CD4-positive, alpha-beta T cell treated with Interleukin-17A for 4 hours (primary cell): Measurements from ENCODE around the gene ATP13A4.

Experiments used
- DNase-seq: peaks from one replicate; pipeline ENCODE4 v3.0.0-alpha.2; 2020; ENCODE audit warnings: mixed read lengths

The ATP13A4 gene, protein sequence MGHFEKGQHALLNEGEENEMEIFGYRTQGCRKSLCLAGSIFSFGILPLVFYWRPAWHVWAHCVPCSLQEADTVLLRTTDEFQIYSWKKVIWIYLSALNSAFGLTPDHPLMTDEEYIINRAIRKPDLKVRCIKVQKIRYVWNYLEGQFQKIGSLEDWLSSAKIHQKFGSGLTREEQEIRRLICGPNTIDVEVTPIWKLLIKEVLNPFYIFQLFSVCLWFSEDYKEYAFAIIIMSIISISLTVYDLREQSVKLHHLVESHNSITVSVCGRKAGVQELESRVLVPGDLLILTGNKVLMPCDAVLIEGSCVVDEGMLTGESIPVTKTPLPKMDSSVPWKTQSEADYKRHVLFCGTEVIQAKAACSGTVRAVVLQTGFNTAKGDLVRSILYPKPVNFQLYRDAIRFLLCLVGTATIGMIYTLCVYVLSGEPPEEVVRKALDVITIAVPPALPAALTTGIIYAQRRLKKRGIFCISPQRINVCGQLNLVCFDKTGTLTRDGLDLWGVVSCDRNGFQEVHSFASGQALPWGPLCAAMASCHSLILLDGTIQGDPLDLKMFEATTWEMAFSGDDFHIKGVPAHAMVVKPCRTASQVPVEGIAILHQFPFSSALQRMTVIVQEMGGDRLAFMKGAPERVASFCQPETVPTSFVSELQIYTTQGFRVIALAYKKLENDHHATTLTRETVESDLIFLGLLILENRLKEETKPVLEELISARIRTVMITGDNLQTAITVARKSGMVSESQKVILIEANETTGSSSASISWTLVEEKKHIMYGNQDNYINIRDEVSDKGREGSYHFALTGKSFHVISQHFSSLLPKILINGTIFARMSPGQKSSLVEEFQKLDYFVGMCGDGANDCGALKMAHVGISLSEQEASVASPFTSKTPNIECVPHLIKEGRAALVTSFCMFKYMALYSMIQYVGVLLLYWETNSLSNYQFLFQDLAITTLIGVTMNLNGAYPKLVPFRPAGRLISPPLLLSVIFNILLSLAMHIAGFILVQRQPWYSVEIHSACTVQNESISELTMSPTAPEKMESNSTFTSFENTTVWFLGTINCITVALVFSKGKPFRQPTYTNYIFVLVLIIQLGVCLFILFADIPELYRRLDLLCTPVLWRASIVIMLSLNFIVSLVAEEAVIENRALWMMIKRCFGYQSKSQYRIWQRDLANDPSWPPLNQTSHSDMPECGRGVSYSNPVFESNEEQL

GRCh38 chr3:193554811-193555210 is at the start of gene ATP13A4:
Gene ATP13A4, minus strand, starts transcription at chr3:193554895. Its CDS starts 96 bp downstream, at chr3:193554799.
- no peak for DNase-seq

- DNase-seq = no peak
Observed at GRCh38 chr3:193599393-193599792, 44.7 kb upstream of the ATP13A4 start.

DNA sequence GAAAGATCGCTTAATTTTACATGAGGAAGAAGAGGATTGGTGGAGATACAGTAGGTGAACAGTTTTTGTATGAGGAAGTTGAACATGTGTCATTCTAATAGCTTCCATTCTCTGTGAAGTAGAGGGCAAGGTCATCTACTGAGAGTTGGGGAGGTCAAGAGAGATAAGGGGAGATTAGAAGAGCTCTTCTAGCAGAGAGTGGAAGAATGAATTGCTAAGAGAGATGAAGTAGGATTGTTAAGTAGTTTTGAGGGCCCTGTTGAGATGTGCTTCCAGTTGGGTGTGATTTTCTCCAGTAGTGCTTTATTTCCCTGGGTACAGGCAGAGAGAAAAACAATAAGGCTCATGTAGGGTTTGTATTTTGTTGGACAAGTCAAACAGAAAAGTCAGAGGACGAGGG is 43.5 kb upstream of the ATP13A4 start:
- DNase-seq = no peak

GRCh38 chr3:193595939-193596487 is 41.3 kb upstream of the ATP13A4 start:
- no peak for DNase-seq

GRCh38 chr3:193594946-193595689 is 40.4 kb upstream of the ATP13A4 start:
- DNase-seq = no peak

GRCh38 chr3:193593668-193594030 is 39.0 kb upstream of the ATP13A4 start:
- DNase-seq = peak; percentile 28

DNA sequence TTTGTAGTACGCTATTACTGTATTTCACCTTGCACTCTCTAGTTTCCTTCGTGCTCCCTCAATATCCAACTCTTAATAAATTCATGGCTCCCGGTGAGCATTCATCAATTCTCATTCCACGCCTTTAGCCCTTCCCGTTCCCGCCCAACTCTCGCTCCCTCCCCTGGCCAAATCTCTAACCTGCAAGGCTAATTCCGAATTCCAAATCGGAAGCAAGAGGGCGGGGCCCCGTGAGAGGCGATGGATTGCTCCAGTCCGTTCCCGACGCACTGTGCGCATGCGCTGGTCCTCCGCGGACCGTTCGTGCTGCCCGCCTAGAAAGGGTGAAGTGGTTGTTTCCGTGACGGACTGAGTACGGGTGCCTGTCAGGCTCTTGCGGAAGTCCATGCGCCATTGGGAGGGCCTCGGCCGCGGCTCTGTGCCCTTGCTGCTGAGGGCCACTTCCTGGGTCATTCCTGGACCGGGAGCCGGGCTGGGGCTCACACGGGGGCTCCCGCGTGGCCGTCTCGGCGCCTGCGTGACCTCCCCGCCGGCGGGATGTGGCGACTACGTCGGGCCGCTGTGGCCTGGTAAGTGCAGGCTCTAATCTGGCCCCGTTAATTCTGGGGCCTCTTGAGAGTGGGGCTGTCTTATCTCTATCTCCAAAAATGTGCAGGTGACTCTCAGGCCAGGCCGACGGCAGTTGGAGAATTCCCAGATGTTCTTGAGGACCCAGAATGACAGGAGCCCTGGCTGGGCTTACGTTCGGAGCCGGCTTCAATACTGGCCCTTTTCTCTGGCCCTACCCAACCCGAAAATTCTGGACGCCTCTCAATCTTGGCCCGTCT is 38.4 kb upstream of the ATP13A4 start, which contains the start of gene OPA1:
Gene OPA1 (plus strand): TSS at position 368 of the 827 bp plus-strand sequence. CDS start 170 bp downstream, at position 538.
- DNase-seq = peak; percentile 90

- no peak for DNase-seq
Observed at GRCh38 chr3:193590088-193590856, 35.6 kb upstream of the ATP13A4 start.

DNA sequence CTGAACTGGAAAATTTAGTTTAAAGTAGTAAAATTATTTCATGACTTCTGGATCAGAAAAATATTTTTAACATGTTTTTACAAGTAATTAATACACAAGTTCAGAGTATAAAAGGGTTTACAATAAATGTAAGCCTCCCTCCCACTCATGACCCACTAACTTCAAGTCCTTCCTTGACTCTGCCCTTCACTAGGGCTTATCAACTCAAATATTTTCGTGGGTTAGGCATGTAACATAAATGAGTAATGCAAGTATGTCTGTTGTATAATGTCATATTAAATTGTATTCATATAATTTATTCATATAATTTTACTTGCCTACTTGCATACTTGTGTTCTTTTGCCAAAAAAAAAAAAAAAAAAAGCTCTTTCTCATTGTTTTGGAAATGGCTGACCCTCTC is 34.9 kb upstream of the ATP13A4 start:
- DNase-seq = no peak

DNA sequence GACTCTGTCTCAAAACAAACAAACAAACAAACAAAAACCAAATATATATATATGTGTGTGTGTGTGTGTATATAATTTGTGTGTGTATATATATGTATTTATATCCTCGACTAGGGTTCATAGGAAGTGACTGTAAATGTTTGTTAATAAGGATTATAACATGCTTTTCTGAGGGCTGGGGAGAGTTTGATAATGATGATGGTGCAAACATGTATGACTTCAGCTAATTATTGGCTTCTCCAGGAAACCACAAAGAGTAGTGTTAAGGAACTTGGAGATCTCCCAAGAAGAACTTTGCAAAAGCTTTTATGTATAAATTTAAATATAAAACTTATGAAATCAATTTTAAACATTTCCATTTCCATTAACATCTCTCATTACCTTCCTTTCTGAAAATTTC is 34.4 kb upstream of the ATP13A4 start:
- DNase-seq = no peak

- DNase-seq = no peak
Observed at GRCh38 chr3:193586526-193586925, 31.8 kb upstream of the ATP13A4 start.

DNA sequence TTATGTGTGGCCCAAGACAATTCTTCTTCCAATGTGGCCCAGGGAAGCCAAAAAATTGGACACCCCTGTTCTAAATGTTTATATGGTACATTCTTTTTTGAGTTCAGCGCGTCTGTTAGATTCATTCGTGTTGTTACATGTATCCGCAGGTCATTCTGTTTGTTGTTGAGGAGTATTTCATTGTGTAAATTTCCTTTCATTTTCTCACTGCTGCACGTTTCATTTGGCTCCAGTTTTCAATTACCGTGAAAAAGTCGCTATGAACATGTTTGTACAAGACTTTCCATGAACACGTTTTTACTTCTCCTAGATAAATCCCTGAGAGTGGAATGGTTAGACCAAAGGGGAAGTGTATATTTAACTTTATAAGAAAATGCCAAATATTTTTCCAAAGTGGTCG is 30.8 kb upstream of the ATP13A4 start:
- DNase-seq = no peak

DNA sequence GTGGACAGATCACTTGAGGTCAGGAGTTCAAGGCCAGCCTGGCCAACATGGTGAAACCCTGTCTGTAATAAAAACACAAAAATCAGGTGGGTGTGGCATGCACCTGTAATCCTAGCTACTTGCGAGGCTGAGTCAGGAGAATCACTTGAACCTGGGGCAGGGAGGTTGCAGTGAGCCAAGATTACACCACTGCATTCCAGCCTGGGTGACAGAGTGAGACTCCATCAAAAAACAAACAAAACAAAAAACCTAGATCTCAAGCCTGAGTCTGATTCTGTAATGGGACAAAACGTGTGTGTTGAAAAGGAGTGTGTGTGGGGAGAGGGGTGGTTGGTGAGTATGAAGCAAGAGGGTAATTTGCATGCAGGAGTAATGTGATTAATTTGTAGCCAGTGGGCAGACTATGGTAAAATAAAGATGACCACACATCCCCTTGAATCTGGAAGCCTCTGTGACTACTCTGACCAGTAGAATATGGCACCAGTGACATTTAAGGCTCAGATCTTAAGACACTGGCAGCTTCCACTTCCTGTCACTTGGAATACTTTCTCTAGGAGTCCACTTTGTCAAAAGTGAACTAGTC is 19.9 kb upstream of the ATP13A4 start:
- DNase-seq = no peak

GRCh38 chr3:193573403-193574191 is 18.9 kb upstream of the ATP13A4 start:
- DNase-seq = no peak

DNA sequence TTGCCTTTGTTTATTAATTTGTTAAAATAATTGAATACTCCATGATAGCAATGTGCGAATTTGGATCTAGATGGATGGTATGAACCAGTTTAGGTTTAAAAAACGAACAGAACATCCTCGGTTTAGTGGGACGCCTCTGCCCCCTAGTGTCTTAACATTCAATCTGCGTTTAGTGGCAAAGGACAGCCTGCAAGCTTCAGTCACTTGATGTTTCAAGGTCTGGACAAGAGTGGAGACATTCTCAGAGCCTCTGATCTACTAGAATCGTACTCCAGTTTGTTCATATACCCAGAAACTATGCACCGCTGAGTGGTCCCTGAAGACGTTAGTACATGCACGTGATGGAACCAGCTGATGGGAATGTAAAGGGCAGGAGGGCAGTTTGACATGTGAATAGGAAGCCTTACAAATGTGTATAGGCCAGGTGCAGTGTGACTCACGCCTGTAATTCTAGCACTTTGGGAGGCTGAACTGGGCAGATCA is 17.8 kb upstream of the ATP13A4 start:
- peak; percentile 52 for DNase-seq

DNA sequence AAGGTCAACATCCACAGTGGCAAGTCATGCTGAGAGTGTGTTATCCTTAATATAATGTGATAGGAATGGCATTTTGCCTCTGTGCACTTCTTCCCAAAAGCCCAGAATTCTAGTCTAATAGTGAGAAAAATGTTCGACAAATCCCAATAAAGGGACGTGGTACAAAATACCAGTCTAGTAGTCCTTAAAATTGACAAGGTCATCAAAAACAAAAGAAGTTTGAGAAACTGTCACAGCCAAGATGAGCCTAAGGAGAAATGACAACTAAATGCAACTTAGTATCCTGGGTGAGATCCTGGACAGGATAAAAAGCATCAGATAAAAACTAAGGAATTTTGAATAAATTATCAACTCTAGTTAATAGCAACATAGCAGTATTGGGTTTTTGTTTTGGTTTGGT is 14.4 kb upstream of the ATP13A4 start:
- DNase-seq = no peak

DNA sequence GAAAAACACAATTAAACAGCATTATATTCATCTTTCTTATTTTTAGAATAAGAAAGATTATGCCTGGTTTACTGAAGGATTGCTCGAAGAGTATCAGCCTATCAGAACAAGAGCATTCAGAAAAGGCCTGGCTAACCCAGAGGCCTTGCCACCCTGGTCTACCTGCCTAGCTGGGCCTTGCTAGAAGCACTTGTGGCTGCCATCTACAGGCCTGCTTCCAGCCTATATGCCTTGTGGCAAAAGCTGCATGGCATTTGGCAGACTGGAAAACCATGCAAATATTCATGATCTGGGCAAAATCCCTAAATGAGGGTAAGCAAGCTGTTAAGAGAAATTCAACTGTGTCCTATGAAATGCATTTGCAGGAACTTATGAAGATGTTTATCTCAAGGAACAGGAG is 9.3 kb upstream of the ATP13A4 start:
- no peak for DNase-seq

DNA sequence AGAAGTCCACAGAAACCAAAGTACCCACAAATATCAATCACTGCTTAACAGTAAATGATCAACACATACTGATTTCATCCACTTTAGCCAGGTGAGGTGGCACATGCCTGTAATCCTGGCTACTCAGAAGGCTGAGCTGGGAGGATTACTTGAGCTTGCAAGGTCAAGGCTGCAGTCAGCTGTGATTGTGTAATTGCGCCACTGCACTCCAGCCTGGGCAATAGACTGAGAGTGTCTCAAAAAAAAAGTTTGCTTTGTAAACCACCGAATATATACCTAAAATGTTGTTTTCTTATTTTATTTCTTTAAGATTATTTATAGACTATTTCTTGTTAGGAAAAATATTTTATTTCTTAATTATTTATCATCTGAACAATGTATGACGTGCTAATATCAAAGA is 8.7 kb upstream of the ATP13A4 start:
- DNase-seq = no peak

DNA sequence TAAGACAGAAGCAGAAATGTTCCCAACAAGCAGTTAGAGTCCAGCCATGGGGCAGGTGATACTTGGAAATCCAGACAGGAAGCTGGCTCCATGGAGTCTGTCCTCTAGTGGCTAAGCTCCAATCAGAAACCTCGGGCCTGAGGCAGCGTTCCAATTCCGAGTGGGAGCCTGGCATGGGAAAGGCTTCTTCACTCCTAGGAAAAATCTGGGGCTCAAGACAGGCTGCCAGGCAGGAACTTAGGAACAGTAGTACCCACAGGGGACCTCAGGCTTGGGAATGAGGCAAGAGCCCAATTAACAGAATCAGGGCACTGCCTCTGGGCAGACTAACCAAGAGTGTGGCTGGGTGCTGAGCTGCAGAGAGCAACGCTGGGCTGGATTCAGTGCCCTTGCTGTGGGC is 6.2 kb upstream of the ATP13A4 start:
- no peak for DNase-seq
